Hindlimb muscle (tissue), 1 donor: ENCODE measurements around the gene KRTAP7-1. TPM values are rescaled to one million over a fixed set of nuclear protein-coding genes. Genes with fewer than 3 reads are reported as not detected.

ENCODE experiments used
- DNase-seq: peaks from one replicate; pipeline ENCODE4 v3.0.0-alpha.2; 2013
- polyA plus RNA-seq: library from polyadenylated mRNA; unstranded; fragments of 120-200 nt; gene quantifications from one replicate; pipeline ENCODE4 v1.2.1, GENCODE V29; 2013; ENCODE audit not compliant: insufficient read length

KRTAP7-1 gene, protein sequence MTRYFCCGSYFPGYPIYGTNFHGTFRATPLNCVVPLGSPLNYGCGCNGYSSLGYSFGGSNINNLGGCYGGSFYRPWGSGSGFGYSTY
- polyA plus RNA-seq = not detected

DNA sequence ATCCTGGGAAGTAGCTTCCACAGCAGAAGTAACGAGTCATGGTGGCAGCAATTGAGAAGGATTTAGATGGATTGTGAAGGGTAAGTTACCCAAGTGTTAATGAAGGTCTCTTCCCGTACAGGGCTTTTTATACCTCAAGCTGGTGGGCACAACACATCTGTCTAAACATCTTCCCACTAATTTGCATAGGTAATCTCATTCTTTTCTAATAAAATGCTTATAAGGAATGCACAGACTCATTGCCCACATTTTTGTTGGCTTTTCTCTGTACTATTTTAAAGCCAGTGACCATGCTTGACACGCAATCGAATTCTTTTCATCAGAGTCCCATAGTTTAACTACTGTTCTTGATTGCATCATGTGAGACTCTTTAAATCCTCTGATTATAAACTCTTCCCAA lies at the start of gene KRTAP7-1:
Gene KRTAP7-1, minus strand, starts transcription at position 101 of the 400 bp plus-strand sequence. Its CDS starts 61 bp downstream, at position 40.
- no peak for DNase-seq

DNA sequence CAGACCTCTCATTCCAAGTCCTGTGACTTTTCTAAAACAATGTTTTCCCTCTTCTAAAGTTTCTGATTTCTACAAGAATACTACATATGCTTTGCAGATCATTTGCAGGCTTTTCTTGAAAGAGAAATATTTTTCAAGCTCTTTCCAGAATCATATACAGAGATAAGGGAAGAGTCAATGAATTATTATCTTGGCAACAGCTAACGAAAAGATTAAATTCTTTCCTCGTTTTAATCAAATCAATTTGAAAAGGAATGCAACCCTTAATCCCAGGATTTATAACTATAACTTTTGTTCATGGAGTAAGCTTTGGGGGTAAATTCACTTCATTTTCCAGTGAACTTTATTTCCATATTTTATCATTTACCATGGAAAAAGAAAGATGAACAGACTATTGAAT lies 45.0 kb upstream of the KRTAP7-1 start:
- DNase-seq = no peak

DNA sequence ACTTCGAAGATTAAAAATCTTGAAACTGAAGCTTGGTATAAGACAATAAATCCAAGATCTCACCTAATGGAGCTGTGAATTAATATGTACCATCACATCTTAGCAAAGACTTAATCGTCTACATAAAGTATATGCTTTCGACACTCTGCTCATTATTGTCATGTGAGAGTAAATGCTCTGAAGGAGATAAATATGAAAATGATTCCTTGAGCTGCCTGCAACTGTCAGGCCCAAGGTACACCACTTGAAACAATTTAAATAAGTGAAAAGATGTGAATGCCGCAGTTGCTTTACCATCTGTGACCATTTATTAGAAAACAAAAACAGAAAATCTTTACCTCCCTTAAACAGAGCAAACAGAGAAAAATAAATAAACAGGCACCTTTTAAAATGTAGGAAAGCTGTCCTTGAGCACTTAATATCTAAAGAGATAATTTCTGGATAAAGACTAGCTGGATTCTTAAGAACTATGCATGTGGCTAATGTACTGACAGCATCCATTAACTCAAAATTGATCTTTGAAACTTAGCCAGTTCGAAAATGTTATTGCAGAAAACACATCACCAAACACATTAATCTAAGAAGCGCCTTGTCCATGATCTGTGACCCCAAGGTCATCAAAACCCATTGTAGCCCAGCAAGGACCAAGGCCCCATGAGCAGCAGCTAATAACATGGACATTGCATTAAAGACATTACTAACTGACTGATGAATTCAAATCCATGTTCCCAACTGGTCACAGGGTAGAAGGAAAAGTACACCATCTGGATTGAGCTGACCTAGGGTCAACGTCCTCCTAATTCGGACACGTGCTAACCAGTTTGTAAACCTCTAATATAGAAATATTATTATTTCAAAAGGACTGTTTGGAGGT lies 18.3 kb upstream of the KRTAP7-1 start:
- no peak for DNase-seq

DNA sequence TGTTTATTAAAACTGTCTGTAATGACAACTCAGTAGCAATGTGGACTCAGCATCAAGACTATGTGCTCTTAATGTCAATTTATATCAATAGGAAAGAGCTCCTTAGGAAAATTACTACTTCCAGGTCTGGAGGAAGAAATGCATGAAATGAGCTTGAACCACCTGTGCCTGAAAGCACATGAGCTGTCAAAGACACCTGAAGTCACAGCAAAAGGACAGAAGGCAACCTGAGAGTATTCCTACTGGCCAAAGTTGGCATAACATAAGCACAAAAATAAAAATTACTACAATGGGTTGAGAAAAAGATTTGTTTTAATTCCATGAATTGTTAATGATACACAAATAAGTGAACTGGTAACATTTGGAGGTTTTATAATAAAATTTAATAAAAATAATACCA lies 13.4 kb upstream of the KRTAP7-1 start:
- DNase-seq = no peak

DNA sequence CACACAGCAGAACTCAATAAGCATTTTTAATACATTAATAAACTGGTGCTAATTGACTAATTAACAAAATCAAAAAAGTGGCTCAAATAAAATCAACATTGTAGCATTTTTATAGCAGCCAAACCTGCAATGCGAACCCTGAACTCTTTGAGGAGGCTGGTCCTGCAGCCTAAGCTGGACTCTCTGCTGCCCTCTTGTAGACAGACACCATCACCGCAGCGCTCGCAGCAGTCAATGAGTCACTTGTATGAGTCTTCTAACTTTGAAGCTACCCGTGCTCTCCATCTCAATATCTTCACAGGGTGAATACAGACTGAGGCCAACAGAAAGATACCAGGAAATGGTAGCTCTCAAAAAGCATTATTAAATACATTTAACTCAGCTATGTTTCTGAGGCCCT lies 9.7 kb upstream of the KRTAP7-1 start:
- no peak for DNase-seq

DNA sequence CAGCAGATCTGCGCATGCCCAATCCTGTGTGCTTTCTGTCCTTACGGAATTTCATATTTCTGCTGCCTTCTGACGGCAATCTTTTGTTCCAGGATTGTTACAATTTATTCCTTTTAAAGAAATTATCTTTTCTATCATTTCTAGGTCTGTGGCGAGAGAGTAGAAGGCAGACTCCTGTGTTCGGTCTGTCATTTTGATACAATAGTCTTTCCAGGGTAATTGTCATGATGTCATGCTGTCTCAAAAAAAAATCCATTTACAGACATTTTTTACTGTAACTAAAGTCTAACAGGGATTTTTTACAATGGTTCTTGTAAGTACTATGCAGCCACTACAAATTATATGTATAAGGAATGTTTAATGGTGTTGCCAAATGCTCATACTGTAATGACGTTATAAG lies 9.0 kb upstream of the KRTAP7-1 start:
- no peak for DNase-seq

- no peak for DNase-seq
These were observed 1.7 kb upstream of the KRTAP7-1 start for GRCh38 chr21:30831194-30831765.

- no peak for DNase-seq
These were observed 10.5 kb downstream of the KRTAP7-1 start for GRCh38 chr21:30818837-30819610.

- DNase-seq = no peak
These were observed 16.4 kb downstream of the KRTAP7-1 start, which contains the start of gene KRTAP8-1 for GRCh38 chr21:30813174-30813573. Gene KRTAP8-1 (minus strand): TSS chr21:30813274. CDS start chr21:30813220, 54 bp downstream.

DNA sequence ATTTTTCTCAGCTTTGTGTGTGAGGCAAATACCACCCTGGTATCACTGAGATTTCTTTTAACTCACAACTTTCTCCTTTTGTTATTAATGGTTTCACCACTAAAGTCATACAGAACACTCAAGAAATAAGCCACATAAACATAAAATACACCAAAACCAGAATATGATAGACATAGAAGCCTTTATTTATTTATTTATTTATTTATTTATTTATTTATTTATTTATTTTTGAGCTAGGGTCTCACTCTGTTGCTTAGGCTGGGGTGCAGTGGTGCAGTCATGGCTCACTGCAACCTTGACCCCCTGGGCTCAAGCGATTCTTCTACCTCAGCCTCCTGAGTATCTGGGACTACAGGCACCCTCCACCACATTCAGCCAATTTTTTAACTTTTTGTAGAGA lies 29.0 kb downstream of the KRTAP7-1 start:
- DNase-seq = no peak

DNA sequence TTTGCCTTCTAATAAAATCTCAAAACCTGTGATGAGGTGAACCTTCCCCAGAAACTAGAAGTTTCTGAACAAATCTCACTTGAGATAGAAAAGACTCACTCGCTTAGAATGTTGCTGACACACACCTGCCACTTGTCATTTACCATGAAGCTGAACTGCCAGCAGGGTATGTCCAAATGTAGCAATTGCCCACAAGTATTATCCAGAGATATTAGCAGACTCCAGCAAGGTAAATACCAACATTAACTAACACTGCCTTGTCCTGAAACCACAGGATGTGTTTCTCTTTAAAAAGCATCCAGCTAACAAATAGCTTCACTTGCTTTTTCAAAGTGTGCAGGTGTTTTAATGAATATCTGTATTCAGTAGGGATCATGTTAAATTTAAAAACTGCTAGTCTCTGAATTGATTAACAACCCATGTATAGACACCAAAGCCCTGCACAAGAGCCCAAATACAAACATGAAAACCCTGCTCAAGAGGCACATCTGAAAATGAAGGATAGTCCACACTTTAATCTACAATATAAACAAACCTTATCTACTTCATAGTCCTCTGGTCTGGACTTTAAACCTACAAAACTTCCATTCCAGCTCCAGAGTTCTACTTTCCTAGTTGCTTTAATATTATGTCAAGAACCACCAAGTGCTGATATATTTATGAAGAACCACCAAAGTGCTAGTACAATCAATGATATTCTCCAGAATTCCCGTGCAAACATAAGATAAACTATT lies 35.8 kb downstream of the KRTAP7-1 start:
- DNase-seq = no peak

DNA sequence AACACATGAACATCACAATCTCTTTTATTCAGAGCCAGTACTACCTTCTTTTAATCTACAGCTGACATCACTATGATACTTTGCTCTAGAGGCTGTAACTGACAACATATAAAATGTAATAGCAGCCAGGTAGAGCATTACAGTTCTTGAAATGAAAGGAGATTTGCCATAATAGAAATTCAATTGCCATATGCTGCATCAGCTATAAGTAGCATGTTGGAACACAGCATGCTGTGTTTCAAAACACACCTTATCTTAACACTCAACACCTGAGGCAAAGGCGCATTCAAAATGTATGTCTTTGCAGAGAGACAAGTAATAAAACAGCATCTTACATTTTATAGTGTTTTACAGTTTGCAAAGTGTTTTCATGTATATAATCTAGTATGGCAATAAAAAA lies 50.3 kb downstream of the KRTAP7-1 start:
- no peak for DNase-seq

Other genes starting within 250 kb of the KRTAP7-1 start
- not detected for gene KRTAP22-2, start 239.4 kb downstream of the KRTAP7-1 start, polyA plus RNA-seq
- not detected for gene KRTAP6-3, start 237.3 kb downstream of the KRTAP7-1 start, polyA plus RNA-seq
- not detected for gene KRTAP6-2, start 230.9 kb downstream of the KRTAP7-1 start, polyA plus RNA-seq
- gene KRTAP22-1, start 228.7 kb downstream of the KRTAP7-1 start, polyA plus RNA-seq = not detected
- gene KRTAP6-1, start 215.8 kb downstream of the KRTAP7-1 start, polyA plus RNA-seq = not detected
- not detected for gene KRTAP20-1, start 213.3 kb downstream of the KRTAP7-1 start, polyA plus RNA-seq
- gene KRTAP20-4, start 209.1 kb downstream of the KRTAP7-1 start, polyA plus RNA-seq = not detected
- not detected for gene KRTAP20-2, start 194.6 kb downstream of the KRTAP7-1 start, polyA plus RNA-seq
- not detected for gene KRTAP20-3, start 186.9 kb downstream of the KRTAP7-1 start, polyA plus RNA-seq
- not detected for gene KRTAP21-3, start 111.0 kb downstream of the KRTAP7-1 start, polyA plus RNA-seq
- not detected for gene KRTAP21-2, start 82.5 kb downstream of the KRTAP7-1 start, polyA plus RNA-seq
- not detected for gene KRTAP21-1, start 74.3 kb downstream of the KRTAP7-1 start, polyA plus RNA-seq
- gene KRTAP8-1, start 16.5 kb downstream of the KRTAP7-1 start, polyA plus RNA-seq = not detected
- gene KRTAP11-1, start 51.8 kb upstream of the KRTAP7-1 start, polyA plus RNA-seq = not detected
- not detected for gene KRTAP19-8, start 208.7 kb upstream of the KRTAP7-1 start, polyA plus RNA-seq